HG03439 (cell line): ENCODE measurements around the gene BOLA2B.
"Not testable (repeated sequence)": the region's sequence is repeated elsewhere in the genome, so short reads cannot be mapped to it uniquely, and the experiment has no call there.

Experiments used
- ATAC-seq: cut with Tn5 transposase; IDR thresholded peaks from one replicate; pipeline ENCODE4 v1.9.1; 2021; ENCODE audit warnings: mild to moderate bottlenecking, moderate library complexity; ENCODE audit not compliant: unreplicated experiment

BOLA2B gene

DNA sequence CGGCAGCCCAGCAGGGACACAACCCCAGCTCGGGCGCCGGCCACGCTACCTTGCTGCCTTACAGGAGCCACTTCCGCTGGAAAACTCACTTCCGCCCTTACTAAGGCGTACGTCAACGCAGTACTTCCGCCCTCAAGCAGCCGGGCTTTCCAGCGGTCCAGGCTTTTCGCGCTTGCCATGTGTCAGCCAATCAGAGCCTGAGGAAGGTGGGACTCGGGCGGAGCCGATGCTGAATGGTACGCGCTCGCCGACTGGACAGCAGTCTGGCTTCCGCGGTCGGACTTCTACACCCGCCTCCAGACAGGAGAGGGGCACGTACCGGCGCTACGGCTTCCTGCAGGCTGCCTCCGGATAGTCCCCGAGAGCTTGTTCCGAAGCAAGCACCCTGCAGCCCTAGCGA lies at the start of gene BOLA2B, which contains the start of gene SLX1A:
BOLA2B (minus strand) TSS at position 52 of the 400 bp plus-strand sequence. CDS start 71 bp downstream, outside the sequence.
SLX1A (plus strand) TSS at position 261 of the 400 bp plus-strand sequence. CDS start 210 bp downstream, outside the sequence.
- ATAC-seq = peak; percentile 89

DNA sequence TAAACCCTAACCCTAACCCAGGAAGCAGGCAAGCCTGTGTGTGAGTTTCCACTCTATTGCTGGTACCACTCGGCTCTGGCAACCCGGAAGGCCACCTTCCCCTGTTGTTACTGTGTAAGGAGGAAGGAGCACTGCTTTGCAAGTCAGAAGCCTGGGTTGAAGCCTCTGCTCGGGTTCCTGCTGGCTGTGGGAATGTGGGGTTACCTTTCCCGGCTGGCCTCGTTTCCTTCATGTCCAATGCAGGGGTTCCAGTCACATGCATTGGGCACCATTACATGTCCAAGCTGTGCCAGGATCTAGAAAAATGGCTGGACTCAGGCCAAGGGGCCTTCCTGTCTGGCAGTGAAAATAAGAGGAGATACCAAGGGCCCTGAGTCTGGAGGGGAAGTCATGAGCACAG lies 23.6 kb upstream of the BOLA2B start:
- not testable (repeated sequence) for ATAC-seq

DNA sequence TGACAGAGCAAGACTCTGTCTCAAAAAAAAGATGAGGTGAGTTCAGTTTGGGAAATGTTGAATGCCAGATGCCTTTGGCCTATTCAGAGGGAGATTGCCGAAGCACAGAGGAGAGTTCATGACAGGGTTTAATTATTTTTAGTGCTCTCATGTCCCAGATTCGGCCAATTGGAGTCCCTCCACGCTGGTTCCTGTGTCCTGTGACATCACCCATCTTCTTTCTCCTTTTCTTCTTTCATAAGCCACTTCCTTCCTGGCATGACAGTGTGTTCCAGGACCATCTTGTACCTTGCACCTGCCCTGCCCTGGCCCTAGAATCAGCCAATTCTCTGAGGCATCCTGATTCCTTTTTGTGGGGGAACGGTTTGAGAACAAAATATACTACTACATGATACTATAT lies 17.9 kb upstream of the BOLA2B start:
- ATAC-seq = not testable (repeated sequence)

DNA sequence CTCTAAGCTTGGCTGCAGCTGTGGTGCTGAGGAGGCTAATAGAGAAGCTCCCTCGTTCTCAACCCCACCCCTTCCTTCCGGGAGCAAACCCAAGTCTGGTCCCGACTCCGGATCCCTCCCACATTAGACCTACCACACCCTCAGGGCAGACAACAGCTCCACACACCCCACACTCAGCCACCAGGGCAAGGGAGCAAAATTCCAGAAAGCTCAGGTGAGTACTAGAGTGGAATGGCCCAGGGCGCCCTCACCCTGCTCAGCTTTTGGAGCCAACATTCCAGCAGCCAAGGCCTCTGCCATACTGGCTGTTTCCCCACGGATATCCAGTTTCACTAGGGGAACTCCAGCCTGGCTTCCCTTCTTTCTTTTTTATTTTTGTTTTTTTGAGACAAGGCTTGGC lies 15.6 kb upstream of the BOLA2B start:
- not testable (repeated sequence) for ATAC-seq

DNA sequence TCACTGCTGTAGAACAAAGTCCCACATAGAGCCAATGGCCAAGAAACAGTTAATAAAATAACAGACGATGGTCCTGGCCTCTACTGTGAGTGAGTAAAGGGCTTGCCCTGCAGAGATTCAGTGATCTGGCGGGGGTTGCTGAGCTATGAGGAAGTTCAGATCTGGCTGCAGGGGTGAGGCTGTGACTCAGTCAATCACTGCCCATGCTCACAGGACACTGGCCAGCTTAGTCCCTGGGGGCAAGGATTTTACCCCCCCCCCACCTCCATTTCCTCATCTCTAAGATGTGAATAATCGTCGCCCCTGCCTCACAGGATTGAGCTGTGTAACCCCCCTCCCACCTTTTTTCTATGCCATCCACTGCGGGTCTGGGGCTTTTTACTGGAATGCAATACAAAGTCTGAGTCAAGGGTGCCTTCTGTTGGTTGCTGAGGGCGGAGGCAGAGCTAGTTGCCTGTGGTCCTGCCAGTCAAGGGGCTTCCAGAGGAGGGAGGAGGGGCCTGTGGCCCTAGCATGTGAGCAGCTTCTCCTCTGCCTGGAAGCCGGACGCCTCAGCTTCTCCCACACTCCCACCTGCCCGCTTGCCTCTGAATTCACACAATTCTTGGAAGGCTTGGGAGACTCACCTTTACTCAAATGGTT lies 13.7 kb upstream of the BOLA2B start:
- not testable (repeated sequence) for ATAC-seq

DNA sequence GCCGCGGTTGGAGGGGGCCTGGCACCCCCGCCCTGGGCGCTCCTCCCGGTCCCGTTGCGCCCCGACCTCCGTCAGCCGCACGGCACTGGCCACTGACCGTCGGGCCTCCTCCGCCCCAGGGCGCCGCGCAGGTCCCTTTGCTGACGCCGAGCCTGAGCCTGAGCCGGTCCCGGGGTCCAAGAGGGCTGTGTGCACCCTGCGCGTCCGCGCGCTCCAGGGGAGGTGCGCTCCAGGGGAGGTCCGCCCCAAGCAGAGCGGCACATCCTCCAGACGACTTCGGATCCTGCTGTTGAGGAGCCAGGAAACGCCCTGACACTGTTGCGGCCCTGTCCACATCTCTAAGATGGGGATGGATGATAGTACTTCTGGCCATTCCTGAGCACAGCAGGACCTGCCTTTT lies 12.8 kb upstream of the BOLA2B start:
- ATAC-seq = not testable (repeated sequence)

DNA sequence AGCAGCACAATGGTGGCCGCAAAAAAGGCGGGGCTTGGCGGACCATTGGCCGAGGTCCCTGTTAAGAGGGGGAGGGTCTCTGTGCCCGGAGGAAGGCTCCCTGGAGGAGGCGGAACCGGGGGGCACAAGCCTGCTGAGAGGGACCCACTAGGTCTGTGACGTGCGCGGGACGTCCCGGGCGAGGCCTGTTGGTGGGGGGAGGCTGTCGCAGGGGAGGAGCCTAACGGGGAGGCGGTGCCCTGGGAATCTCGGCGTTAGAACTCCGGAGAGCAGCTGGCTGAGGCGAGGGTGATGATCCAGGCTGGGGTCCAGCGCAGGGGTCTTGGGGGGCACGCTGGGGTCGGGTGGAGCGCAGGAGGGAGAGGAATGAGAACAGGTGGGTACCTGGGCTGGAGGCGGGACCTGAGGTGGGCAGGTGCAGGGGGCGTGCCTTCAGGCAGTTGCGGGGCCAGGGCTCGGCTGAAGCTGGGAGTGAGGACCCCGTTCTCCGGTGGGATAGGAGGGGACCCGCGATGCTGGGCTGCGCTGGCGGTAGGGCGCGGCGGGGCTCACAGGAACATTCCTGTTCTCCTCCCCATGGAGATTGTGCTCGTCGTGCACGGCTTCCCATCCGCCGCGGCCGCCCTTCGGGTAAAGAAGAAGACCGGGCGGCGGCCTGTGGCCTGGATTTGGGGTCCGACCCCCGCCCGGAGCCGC lies 12.2 kb upstream of the BOLA2B start:
- ATAC-seq = not testable (repeated sequence)

DNA sequence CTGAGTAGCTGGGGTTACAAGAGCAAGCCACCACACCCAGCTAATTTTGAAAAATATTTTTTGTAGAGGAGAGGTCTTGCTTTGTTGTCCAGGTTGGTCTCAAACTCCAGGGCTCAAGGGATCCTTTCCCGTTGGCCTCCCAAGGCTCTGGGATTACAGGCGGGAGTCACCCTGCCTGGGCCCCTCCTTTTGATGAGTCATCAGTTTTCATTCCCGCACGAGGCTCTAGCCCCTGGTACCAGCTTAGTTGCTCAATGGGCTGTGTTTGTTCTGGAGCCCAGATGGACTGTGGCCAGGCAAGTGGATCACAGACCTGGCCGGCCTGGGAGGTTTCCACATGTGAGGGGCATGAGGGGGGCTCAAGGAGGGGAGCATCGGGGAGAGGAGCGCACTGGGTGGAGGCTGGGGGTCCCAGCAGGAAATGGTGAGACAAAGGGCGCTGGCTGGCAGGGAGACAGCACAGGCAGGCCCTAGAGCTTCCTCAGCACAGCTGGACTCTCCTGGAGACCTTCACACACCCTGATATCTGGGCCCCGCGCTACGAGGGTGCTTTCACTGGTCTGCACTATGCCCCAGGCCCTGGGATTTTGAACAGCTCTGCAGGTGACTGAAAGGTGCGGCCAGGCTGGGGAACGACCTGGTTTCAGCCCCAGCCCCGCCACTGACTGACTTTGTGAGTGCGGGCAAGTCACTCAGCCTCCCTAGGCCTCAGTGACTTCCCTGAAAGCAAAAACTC lies 6.3 kb upstream of the BOLA2B start:
- not testable (repeated sequence) for ATAC-seq

DNA sequence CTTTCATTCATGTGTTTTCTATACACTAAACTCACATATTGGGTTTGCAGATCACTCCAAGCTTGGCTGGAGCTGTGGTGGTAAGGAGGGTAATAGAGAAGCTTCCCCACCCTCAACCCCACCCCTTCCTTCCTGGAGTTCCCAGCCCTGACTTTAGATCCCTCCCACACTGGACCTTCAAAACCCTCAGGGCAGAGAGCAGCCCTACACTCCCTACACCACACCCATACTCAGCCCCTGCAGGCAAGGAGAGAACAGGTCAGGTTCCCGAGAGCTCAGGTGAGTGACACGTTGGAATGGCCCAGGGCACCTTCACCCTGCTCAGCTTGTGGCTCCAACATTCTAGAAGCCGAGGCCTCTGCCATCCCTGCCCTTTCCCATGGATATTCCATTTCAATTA lies 5.6 kb upstream of the BOLA2B start, which contains the start of gene SULT1A3:
SULT1A3 (plus strand) TSS at position 207 of the 400 bp plus-strand sequence. CDS start 1,474 bp downstream, outside the sequence.
- not testable (repeated sequence) for ATAC-seq

DNA sequence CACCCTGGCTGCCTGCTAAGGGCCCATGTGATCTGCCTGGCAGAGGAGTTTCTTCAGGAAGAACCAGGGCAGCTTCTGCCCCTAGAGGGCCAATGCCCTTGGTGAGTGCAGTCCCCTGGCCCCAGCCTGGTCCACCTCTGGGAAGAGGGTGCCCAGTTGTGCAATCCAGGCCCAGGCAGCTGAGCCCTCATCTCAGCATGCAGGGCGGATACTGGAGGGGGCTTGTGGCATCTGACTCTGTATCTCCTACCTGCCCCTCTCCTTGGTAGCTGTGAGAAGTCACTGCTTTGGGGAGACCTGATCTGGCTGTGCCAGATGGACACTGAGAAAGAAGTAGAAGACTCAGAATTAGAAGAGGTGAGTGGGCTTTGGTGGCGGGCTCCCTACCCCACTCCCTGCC lies 3.5 kb upstream of the BOLA2B start:
- not testable (repeated sequence) for ATAC-seq

DNA sequence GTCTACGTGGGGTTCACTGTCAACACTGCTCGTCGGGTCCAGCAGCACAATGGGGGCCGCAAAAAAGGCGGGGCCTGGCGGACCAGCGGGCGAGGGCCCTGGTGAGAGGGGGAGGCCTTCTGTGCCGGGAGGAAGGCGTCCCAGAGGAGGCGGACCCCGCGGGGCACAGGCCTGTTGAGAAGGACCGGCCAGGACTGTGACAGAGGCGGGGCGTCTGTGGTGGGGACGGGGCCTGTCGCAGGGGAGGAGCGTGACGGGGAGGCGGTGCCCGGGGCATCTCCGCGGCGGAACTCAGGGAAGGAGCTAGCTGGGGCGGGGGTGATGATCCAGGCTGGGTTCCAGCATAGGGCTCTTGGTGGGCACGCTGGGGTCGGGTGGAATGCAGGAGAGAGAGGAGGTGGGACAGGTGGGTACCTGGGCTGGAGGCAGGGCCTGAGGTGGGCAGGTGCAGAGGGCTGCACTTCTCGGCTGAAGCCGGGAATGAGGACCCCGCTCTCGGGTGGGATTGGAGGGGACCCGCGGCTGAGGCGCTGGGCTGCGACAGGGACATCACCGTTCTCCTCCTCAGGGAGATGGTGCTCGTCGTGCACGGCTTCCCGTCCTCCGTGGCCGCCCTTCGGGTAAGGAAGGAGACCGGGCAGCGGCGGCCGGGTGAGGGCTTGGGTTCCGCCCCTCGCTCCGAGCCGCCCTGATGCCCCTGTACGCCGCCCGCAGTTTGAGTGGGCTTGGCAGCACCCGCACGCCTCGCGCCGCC lies 883 bp upstream of the BOLA2B start:
- peak; percentile 49 for ATAC-seq

DNA sequence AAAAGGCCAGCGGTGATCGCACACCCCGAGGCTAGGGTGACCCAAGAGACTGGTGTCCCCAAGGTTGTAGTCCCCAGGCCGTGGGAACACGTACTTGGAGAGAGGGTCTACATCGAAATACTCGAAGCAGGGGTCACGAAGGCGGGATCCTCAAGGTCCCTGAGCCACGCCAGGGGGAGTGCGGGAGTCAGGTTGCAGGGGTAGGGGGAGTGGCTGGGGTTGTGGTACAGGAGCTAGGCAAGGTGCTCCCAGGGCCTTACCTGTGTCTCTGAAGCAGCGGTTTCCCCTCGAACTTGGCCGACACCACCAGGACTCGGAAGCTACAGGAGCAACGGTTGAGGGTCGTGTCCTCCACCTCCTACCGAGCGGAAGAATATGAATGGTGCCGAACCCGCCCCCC lies 368 bp downstream of the BOLA2B start:
- ATAC-seq = peak; percentile 12

DNA sequence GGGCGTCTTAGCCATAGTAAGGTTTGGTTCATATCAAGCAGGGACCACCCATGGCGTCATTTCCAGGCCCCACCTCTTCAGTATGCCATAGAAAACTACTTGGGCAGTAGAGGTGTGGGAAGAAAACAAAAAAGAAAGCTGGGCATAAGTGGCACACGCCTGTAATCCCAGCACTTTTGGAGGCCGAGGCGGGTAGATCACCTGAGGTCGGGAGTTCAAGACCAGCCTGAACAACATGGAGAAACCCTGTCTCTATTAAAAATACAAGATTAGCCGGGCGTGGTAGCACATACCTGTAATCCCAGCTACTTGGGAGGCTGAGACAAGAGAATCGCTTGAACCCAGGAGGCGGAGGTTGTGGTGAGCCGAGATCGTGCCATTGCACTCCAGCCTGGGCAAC lies 2.3 kb downstream of the BOLA2B start:
- ATAC-seq = not testable (repeated sequence)

DNA sequence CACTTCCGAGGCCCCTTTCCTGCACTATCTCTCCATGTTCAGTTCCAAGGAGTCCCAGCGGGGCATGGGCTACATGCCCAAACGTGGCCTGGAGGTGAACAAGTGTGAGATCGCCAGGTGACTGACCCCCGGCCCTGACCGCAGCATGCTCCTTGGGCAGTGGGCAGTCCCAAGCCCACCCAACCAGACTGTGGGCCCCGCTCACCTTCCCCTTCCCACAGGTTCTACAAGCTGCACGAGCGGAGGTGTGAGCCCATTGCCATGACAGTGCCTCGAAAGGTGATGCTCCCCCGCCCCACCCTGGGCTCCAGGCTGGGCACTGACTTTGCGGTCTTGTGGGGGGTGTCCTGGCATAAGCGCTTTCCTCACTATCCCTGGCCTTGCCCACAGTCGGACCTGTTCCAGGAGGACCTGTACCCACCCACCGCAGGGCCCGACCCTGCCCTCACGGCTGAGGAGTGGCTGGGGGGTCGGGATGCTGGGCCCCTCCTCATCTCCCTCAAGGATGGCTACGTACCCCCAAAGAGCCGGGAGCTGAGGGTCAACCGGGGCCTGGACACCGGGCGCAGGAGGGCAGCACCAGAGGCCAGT lies 5.4 kb downstream of the BOLA2B start:
- no peak for ATAC-seq

DNA sequence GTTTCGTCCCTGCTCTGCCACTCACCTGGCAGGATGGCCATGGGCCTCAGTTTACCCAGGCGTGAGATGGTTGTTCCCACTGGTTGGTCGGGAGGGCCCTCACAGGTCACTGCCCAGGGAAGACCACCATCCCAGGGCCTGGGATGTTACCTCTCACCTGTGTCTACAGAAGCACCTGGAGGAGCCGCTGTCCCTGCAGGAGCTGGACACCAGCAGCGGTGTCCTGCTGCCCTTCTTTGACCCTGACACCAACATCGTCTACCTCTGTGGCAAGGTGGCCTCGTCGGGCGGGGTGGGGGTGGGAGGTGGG lies 6.0 kb downstream of the BOLA2B start:
- no peak for ATAC-seq

DNA sequence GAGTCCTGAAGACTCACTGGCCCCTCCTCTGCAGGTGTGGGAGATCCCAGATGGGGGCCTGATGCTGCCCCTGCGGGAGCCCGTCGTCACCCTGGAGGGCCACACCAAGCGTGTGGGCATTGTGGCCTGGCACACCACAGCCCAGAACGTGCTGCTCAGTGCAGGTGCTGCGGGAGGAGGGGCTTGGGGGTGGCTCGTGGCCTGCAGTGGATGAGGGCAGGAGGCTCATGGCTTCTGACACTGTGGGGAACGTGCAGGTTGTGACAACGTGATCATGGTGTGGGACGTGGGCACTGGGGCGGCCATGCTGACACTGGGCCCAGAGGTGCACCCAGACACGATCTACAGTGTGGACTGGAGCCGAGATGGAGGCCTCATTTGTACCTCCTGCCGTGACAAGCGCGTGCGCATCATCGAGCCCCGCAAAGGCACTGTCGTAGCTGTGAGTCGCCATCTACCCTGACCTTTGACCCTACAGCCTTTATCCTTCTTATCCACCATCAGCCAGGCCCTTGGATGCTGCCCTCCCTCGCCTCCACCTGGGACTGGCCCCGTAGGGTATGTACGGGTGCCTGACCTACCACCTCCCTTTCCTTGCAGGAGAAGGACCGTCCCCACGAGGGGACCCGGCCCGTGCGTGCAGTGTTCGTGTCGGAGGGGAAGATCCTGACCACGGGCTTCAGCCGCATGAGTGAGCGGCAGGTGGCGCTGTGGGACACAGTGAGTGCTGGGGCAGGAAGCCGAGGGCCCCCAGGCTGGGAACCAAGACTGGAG lies 6.5 kb downstream of the BOLA2B start:
- ATAC-seq = no peak

DNA sequence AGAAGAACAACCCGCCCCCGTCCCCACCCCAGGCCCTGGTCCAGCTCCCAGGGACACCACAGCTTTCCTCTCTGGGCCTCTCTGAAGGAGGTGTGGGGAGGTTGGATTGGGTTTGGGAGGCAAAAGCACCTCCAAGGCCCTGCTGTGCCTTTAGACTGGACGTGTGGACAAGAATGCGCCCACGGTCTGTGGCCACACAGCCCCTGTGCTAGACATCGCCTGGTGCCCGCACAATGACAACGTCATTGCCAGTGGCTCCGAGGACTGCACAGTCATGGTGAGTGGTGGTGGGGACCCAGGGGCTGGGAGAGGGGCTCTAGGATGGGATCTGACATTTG lies 7.1 kb downstream of the BOLA2B start:
- ATAC-seq = no peak

DNA sequence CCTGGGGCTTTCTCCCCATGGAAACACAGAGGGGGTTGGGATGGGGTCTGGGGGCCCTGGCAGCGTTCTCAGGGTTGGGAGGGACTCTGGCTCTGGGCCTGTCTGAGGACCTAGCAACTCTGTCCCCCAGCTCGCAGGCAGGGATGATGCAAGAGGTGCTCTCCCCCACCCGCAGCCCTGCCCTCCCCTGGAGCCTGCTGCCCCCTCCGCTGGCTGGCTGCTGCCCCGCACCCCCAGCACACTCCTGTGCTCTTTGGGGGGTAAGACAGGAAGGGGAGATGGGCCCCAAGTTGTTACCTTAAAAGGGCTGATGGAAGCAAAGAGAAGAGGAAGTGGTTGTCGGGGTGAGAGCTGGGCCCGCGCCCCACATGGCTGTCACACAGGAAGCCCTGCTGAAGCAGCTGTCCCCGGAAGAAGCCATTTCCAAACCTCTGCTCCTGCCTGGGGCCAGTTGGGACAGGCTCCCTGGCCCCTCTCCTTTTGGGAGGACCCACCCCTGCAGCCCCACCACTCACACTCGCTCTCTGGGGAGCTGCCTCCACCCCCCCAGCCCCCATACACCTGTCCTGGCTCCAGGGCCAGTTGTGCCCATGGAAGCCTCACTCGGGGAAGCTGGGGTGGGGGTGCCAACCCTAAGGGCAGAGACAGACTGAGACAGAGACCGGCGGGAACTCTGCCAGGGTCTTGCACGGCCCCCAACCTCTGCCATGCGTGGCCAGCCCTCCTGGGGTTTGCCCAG lies 7.6 kb downstream of the BOLA2B start:
- no peak for ATAC-seq
